Hepatocyte (in vitro differentiated cells): ENCODE data around the gene ARAP1. TPM values are rescaled to one million over a fixed set of nuclear protein-coding genes. Genes with fewer than 3 reads are reported as not detected.

Source experiments
- DNase-seq: peaks from one replicate; pipeline ENCODE4 v3.0.0-alpha.2; 2016; ENCODE audit warnings: low spot score
- H2AFZ ChIP-seq: fragments of 200-600 bp; sonication (generic); 2 replicates; pipeline ENCODE4 v1.6.0; 2016; ENCODE audit warnings: antibody characterized with exemption, mild to moderate bottlenecking
- H3K27ac ChIP-seq: fragments of 200-600 bp; sonication (generic); 2 replicates; pipeline ENCODE4 v1.5.1; 2016; ENCODE audit warnings: mild to moderate bottlenecking
- H3K27me3 ChIP-seq: fragments of 200-600 bp; sonication (generic); 2 replicates; pipeline ENCODE4 v1.6.1; 2016
- H3K36me3 ChIP-seq: fragments of 200-600 bp; sonication (generic); replicated peaks from 2 replicates; pipeline ENCODE4 v1.5.1; 2016; ENCODE audit warnings: low read depth; ENCODE audit not compliant: insufficient read depth
- H3K4me1 ChIP-seq: fragments of 200-600 bp; sonication (generic); 2 replicates; pipeline ENCODE4 v1.5.1; 2016; ENCODE audit warnings: mild to moderate bottlenecking, moderate library complexity; ENCODE audit not compliant: insufficient read depth
- H3K4me2 ChIP-seq: fragments of 200-600 bp; sonication (generic); 2 replicates; pipeline ENCODE4 v1.6.0; 2016
- H3K4me3 ChIP-seq: fragments of 200-600 bp; sonication (generic); 2 replicates; pipeline ENCODE4 v1.5.1; 2016; ENCODE audit warnings: mild to moderate bottlenecking
- H3K79me2 ChIP-seq: fragments of 200-600 bp; sonication (generic); 2 replicates; pipeline ENCODE4 v1.6.0; 2017; ENCODE audit warnings: mild to moderate bottlenecking
- H3K9me2 ChIP-seq: fragments of 200-600 bp; sonication (generic); replicated peaks from 2 replicates; pipeline ENCODE4 v1.6.0; 2017; ENCODE audit warnings: mild to moderate bottlenecking; ENCODE audit not compliant: insufficient read depth
- H3K9me3 ChIP-seq: fragments of 200-600 bp; sonication (generic); 2 replicates; pipeline ENCODE4 v1.5.1; 2016; ENCODE audit warnings: low read depth, mild to moderate bottlenecking
- H4K20me1 ChIP-seq: fragments of 200-600 bp; sonication (generic); 2 replicates; pipeline ENCODE4 v1.6.0; 2016; ENCODE audit warnings: mild to moderate bottlenecking; ENCODE audit not compliant: insufficient read depth, poor library complexity, severe bottlenecking
- CTCF ChIP-seq: fragments of 200-600 bp; sonication (generic); IDR thresholded peaks from 2 replicates; pipeline ENCODE4 v1.5.1; 2016; ENCODE audit warnings: antibody characterized with exemption, mild to moderate bottlenecking; ENCODE audit not compliant: poor library complexity
- EZH2 ChIP-seq: fragments of 200-600 bp; sonication (generic); IDR thresholded peaks from 2 replicates; pipeline ENCODE4 v1.6.1; 2016; ENCODE audit warnings: antibody characterized with exemption, mild to moderate bottlenecking, borderline replicate concordance
- EZH2phosphoT487 ChIP-seq: fragments of 200-600 bp; sonication (generic); IDR thresholded peaks from one replicate; pipeline ENCODE4 v1.6.1; 2018; ENCODE audit warnings: antibody characterized with exemption, mild to moderate bottlenecking, low read depth, moderate library complexity; ENCODE audit not compliant: unreplicated experiment, severe bottlenecking
- WGBS: methylation state at CpG from one replicate; pipeline ENCODE4 v1.1.6; 2016; ENCODE audit warnings: low lambda C conversion rate; ENCODE audit errors: missing lambda C conversion rate; 5-methylcytosine and 5-hydroxymethylcytosine counted together
- polyA plus RNA-seq: library from polyadenylated mRNA; unstranded; fragments of >200 nt; fragmentation: Nextera tagmentation; extraction: Ambion mirVana; gene quantifications from 2 replicates; pipeline ENCODE4 v1.2.1, GENCODE V29; 2016
- total RNA-seq: library from RNA; depleted of rRNA; stranded (reverse); fragments of >200 nt; gene quantifications from 2 replicates; pipeline ENCODE4 v1.2.3, GENCODE V29; 2014

Gene ARAP1
- total and polyA plus RNA-seq, 2 experiments from 2014 or later: 60.2 to 118 TPM

- Histone ChIP-seq H3K9me3 (no peaks in the 10 kb centered on the region), H4K20me1 (no peaks in the 10 kb centered on the region), H3K4me2 (no peak overlapping the region), H3K4me3 (no peak overlapping the region), H3K27me3 (no peaks in the 10 kb centered on the region), H3K79me2 (peaks cover 8% of the 10 kb centered on the region), H3K4me1 (peaks cover 49% of the 10 kb centered on the region), H3K9me2 (no peaks in the 10 kb centered on the region), H3K27ac (peak overlapping the region; percentile 4), H2AFZ (no peak overlapping the region), H3K36me3 (no peaks in the 10 kb centered on the region)
- 67% methylated on average over 8 of the region's 10 CpGs for WGBS
- TF ChIP-seq EZH2phosphoT487 (no peak), CTCF (no peak), EZH2 (no peak)
- no peak for DNase-seq
Measured at GRCh38 chr11:72789493-72790131, 37.4 kb upstream of the ARAP1 start.

- Histone ChIP-seq H3K4me2 (peak overlapping the region; percentile 32), H3K27ac (peak overlapping the region; percentile 94), H3K4me1 (peaks cover 56% of the 10 kb centered on the region), H3K27me3 (no peaks in the 10 kb centered on the region), H3K79me2 (peaks cover 9% of the 10 kb centered on the region), H3K9me2 (no peaks in the 10 kb centered on the region), H4K20me1 (no peaks in the 10 kb centered on the region), H2AFZ (no peak overlapping the region), H3K9me3 (no peaks in the 10 kb centered on the region), H3K36me3 (no peaks in the 10 kb centered on the region), H3K4me3 (no peak overlapping the region)
- TF ChIP-seq EZH2phosphoT487 (no peak), EZH2 (no peak), CTCF (no peak)
- WGBS: 69% methylated on average over 7 of the region's 7 CpGs
- no peak for DNase-seq
Measured at GRCh38 chr11:72788241-72788640, 36.0 kb upstream of the ARAP1 start.

- 47% methylated on average over 16 of the region's 16 CpGs for WGBS
Measured at GRCh38 chr11:72787216-72788104, 35.3 kb upstream of the ARAP1 start.

More at GRCh38 chr11:72787216-72788104, 35.3 kb upstream of the ARAP1 start:
- Histone ChIP-seq H3K4me3 (no peak overlapping the region), H3K79me2 (peaks cover 3% of the 10 kb centered on the region), H3K27me3 (no peaks in the 10 kb centered on the region), H3K4me1 (peaks cover 62% of the 10 kb centered on the region), H2AFZ (no peak overlapping the region), H3K9me2 (no peaks in the 10 kb centered on the region), H3K9me3 (no peaks in the 10 kb centered on the region), H3K27ac (peak overlapping the region; percentile 94), H3K4me2 (peak overlapping the region; percentile 32), H3K36me3 (no peaks in the 10 kb centered on the region), H4K20me1 (no peaks in the 10 kb centered on the region)
- peak; percentile 81 for DNase-seq
- no peak for TF ChIP-seq EZH2
- TF ChIP-seq CTCF: peak; percentile 10
